CD4-positive, alpha-beta T cell treated with Interleukin-2 at 100 ng/mL for 4 hours (primary cell): Measurements from ENCODE around the gene ZNF200.

Experiments used
- DNase-seq: peaks from one replicate; pipeline ENCODE4 v3.0.0-alpha.2; 2020; ENCODE audit warnings: low spot score

The ZNF200 gene

GRCh38 chr16:3175157-3176093 lies 59.5 kb downstream of the ZNF200 start:
- DNase-seq: no peak

- DNase-seq: no peak
These were observed 60.3 kb downstream of the ZNF200 start for GRCh38 chr16:3174618-3175148.

DNA sequence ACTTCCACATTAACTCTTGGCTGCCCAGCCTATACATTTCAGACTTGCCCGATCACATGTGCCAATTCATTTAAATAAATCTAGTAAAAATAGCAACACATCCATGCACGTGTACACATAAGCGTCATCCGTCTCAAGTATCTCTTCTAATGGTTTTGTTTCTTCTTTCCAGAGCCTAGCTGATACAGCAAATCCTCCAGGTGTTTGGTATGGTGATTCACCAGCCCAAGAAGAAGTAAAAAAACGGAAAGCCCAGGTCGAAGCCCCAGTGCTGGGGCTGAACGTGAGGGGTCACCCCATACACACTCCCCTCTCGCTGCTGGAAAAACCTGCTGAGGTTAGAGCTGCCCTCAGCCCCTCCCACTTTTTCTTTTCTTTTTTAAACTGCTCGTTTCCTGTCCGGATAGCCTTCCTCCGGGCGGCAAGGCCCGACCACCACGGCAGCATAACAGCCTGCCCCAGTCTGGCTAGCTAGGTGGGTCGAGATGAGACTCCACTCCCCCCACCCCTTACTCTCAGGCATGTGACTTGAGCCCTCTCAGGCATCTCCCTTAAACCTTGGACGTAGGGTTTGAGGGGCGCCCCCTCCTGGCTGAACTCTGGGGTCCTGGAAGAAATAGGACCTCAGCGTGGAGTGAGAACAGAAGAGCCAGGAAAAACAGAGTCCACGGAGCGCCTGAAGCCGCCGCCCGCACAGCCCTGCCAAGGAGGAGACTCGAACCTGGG lies 60.9 kb downstream of the ZNF200 start:
- DNase-seq: no peak
